A673 (cell line): ENCODE data around the gene SEMA5A.

ENCODE experiments used
- EZH2 ChIP-seq: fragments of 200-600 bp; sonication (generic); IDR thresholded peaks from 2 replicates; pipeline ENCODE4 v1.6.1; 2017; ENCODE audit warnings: borderline replicate concordance, low read depth, mild to moderate bottlenecking, mixed read lengths, antibody characterized with exemption, low read length; ENCODE audit not compliant: poor library complexity, severe bottlenecking
- TF ChIP-seq, protein P1 (sequence below): fragments of 300-800, 200-600 bp; sonication (generic); conservative IDR thresholded peaks from 2 replicates; pipeline ENCODE4 v1.5.1; 2017; ENCODE audit warnings: low read depth, mild to moderate bottlenecking, antibody characterized with exemption, low read length, moderate library complexity, mixed read lengths

DNA sequence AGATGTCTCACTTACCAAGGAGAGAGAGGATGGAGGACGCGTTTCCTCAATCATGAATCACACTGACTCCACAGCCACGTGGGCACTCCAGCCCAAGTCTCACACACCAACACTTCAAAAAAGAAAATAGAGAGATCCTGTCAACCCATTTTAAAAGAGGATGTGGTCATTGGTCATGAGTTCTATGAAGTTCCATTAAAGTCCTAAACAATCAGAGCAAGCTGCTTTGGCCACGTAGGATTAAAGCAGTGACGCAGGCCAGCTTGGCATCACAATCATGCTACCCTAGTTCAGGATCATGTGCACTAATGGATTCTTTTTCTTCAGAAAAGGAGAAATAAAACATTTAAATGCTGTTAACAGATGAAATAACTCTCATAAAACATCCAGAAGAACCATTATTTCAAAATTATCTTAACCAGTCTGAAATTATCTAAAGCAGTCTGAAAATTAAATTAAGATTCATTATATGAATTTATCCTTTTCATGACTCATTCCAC, 108.1 kb downstream of the SEMA5A start:
- no peak for TF ChIP-seq EZH2
- TF ChIP-seq, protein P1, sequence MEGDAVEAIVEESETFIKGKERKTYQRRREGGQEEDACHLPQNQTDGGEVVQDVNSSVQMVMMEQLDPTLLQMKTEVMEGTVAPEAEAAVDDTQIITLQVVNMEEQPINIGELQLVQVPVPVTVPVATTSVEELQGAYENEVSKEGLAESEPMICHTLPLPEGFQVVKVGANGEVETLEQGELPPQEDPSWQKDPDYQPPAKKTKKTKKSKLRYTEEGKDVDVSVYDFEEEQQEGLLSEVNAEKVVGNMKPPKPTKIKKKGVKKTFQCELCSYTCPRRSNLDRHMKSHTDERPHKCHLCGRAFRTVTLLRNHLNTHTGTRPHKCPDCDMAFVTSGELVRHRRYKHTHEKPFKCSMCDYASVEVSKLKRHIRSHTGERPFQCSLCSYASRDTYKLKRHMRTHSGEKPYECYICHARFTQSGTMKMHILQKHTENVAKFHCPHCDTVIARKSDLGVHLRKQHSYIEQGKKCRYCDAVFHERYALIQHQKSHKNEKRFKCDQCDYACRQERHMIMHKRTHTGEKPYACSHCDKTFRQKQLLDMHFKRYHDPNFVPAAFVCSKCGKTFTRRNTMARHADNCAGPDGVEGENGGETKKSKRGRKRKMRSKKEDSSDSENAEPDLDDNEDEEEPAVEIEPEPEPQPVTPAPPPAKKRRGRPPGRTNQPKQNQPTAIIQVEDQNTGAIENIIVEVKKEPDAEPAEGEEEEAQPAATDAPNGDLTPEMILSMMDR: no peak
